Inflammatory macrophage treated with lipopolysaccharide for 4 hours (primary cell): ENCODE measurements around the gene EIF3B.
"Not testable (repeated sequence)": the region's sequence is repeated elsewhere in the genome, so short reads cannot be mapped to it uniquely, and the experiment has no call there.

Experiments
- DNase-seq: peaks from one replicate; pipeline ENCODE4 v3.0.0-alpha.2; 2020

EIF3B gene

DNA sequence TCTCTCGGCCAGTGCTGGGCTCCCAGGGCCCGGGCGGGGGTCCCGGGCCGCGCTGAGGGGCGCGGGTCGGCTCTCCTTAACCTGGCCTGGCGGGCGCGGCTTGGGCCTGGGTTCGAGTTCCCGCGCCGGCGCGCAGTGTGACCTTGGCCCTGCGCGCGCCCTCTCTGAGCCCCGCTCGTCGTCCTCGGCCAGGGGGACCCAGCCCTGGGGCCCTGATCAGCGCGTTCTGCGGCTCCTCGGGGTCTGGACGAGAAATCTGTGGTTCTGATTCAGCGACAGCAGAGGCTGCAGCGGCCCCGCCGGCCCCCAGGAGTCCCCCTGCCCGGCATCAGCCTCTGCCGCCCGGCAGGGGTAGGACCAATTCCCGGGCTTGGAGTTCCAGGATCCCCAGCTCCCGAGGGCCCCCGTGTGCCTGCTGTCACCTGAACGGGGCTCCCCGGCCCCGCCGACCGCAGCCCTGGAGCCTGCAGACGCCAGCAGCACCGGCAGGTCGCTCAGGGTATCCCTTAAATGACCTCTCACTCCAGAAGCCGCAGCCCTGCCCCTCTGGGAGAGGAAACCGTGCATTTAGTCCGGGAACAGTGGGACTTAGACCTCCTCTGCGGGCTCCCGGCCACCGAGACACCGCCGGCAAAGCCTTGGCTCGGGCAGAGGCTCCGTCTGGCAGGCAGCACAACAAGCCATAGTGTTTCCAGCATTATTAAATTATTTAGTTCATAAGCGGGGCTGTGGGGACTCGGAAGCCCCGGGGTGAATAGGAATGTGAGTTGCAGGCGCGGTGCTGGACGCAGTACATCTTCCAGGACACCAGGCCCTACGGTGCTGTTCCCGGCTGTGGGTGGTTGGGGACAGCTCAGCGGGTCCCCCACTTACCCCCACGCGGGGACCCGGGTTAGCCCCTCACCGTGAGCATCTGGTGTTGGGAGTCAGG, 49.4 kb downstream of the EIF3B start:
- peak; percentile 20 for DNase-seq

DNA sequence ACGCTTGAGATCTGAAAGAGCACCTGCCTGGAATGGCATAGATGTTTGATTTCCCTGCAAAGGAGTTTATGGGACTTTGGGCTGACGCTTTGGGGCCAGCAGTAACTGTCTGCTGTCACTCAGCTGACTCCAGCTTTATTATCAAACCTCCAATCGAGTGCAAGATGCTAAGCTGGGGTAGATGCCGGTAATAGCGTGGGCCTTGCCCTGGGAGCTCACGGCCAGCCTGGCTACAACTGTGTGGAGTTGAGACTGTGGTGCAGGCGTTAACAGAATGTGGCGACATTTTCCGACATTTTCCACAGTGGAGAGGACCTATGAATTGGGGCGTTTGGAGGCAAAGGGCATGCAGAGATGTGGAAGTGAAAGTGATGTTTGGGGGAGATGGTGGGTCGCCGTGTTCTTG, 50.1 kb downstream of the EIF3B start:
- DNase-seq: no peak

DNA sequence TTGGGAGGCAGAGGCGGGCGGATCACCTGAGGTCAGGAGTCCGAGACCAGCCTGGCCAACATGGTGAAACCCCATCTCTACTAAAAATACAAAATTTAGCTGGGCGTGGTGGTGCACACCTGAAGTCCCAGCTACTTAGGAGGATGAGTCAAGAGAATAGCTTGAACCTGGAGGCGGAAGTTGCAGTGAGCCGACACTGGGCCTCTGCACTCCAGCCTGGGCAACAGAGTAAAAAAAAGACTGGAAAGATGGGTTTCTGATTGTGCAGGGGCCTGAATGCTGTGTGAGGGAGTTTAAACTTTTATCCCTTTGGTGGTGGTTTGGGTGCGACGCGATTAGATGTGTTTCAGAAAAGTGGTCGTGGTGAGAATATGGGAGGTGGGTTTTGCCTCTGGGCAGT, 50.6 kb downstream of the EIF3B start:
- DNase-seq: no peak

DNA sequence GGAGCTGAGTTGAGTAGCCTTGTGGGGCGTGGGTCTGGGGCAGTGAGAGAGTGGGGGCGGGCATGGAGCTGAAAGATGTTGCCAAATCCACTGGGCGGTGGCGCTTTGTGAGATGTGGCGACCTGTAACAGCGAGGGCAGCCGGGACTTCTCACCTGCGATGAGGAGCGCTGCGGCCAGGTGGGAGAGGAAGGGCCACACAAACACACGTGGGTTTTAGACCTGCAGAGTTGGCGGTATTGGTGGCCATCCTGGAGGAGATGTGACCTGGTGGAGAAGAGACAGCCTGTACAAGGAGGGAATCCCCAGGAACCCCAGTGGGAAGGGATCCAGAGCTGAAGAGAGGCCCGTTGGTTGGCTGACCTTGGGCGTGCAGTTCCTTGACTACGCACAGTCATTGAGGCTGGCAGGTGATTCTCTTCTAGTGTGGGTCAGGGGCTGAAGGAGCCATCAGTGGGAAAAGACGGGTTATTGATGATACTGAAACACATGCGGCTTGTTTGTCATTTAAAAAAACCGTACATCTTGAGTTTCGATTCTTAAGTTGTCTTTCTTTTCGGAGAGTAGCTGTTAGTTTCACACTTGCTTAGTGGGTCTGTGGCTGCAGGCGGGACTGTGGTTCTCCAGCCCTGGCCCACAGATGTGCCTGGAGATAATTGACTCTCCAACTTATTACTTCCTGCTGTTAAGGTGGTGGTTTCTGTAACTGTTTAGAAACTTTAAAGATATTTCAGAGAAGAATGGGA, 51.1 kb downstream of the EIF3B start:
- DNase-seq: peak; percentile 43

DNA sequence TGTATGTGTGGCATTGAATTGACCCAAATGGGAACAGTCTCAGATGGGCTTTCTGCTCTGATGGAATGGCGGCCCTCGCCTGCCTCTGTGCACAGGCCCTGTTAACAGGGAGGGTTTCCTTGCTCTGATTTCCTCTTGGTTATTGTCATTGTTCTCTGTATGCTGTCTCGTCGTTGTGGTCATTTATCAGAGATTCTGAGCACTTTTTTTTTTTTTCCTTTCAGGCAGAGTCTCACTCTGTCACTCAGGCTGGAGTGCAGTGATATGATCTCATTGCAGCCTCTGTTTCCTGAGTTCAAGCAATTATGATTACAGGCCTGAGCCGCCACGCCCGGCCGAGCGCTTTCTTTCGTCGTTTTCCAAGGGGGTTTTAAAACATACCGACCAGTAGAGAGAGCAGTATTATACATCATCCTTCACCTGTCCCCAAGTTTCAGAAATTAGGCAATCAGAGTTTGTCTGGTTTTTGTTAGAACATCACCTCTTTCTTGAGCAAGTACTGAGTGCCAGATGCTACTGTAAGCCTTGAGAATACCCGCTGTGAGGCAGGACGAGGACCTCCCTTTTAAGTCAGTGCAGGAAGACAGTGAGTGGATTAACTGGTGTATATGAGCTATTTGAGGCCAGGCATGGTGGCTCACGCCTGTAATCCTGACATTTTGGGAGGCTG, 55.3 kb downstream of the EIF3B start:
- no peak for DNase-seq

DNA sequence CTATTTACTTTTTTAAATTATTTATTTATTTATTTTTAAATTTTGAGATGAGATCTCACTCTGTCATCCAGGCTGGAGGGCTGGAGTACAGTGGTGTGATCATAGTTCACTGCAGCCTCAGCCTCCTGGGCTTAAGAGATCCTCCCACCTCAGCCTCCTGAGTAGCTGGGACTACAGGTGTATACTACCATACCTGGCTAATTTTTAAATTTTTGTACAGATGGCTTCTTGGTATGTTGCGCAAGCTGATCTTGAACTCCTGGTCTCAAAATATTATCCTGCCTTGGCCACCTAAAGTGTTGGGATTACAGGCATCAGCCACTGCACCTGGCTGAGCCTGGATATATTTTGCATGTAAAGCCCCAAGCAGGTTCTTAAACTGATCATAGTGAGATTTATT, 56.4 kb downstream of the EIF3B start:
- DNase-seq: no peak

DNA sequence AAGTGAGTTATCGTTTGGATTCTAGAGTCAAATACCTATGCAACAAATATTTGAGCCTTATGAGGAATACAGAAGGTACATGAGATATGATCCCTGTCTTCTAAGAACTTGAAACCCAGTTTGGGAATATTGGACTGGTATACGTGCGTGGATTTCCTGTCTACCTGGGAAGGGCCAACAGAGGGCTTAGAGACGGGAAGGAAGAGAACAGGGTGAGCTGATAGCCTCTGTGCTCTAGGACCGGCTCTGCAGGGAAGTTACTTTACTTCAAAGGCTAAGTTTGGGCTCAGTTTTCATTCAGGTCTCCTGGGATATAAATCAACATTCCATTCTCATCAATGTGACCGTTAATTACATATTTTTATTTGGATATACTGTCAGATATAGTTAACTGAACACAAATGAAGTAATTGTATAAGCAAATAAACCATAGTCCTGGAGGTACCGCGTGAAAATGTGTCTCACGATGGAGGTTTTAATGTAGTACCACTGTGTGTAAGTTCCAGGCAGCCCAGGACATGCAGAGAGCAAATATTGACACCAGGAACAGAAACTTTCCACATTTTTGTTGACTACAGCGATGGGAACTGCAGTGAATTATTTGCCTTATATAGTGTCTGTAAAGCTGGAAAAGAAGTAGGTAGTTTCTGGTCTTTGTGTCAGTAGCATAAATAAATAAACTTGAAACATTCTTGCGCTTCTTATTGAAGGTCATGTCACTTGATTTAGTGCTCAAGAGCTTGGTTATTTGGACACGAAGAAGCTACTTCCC, 57.4 kb downstream of the EIF3B start:
- DNase-seq: no peak

DNA sequence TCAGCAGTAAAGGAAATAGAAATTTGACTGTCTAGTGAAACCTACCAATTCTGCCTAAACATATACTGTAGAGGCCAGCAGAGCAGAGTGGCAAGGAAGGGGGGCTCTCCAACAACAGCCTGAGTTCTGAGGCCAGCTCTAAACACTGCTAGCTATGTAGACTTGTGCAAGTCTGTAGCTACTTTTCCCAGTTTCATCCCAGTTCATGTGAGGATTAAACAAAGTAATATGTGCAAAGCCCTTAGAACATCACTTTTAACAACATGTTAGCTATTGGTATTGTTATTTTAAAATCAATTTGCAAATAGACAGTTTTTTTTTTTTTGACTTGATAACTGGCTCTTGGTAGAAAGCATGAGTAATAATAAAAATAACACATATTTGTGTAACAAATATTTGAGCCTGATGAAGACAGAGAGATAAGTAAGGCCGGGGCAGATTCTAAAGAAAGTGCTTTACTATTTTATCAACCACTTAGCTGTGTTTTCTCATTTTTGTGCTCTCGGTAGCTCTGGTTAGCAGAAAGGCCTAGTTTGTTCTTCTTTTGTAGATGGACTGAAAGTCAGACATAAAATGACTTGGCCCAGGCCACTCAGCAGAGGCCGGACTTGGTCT, 58.1 kb downstream of the EIF3B start:
- DNase-seq: no peak

DNA sequence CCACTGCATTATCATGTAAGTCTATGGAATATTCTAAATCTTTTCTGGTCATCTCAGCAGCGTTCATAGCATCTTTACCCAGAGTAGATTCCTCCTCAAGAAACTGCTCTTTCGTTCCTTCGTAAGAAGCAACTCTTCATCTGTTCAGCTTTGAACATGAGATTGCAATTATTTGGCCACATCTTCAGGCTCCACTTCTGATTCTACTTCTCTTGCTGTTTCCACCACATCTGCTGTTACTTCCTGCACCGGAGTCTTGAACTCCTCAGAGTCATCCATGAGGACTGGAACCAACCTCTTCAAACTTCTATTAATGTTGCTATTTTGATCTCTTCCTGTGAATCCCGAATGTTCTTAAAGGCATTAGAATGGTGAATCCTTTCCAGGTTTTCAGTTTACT, 61.4 kb downstream of the EIF3B start:
- DNase-seq: no peak

DNA sequence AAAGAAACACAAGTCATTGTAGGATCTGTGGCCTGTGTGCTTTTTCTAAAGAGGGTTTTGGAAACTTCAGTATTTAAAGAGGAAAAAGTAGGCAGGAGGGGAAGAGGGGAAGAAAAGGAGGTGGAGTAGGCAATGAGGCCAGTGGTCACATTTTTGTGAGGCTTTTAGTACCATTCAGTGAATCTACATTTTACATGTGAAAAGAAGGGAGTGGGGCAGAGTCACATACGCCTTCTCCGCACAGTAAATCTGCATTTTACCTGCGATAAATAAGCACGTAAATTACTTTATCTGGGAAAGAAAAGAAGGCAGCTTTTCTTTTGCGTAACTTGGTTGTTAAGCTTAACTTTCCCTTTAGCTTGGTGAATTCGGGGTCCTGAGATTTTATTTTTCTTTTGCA, 62.0 kb downstream of the EIF3B start:
- no peak for DNase-seq

DNA sequence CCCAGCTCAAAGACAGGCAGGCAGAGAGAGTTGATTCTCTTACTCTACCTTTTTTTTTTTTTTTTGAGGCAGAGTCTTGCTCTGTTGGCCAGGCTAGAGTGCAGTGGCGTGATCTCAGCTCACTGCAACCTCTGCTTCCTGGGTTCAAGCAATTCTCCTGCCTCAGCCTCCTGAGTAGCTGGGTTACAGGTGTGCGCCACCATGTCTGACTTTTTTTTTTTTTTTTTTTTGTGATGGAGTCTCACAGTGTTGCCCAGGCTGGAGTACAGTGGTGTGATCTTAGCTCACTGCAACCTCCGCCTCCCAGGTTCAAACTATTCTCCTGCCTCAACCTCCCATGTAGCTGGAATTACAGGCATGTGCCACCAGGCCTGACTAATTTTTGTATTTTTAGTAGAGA, 62.6 kb downstream of the EIF3B start:
- not testable (repeated sequence) for DNase-seq

DNA sequence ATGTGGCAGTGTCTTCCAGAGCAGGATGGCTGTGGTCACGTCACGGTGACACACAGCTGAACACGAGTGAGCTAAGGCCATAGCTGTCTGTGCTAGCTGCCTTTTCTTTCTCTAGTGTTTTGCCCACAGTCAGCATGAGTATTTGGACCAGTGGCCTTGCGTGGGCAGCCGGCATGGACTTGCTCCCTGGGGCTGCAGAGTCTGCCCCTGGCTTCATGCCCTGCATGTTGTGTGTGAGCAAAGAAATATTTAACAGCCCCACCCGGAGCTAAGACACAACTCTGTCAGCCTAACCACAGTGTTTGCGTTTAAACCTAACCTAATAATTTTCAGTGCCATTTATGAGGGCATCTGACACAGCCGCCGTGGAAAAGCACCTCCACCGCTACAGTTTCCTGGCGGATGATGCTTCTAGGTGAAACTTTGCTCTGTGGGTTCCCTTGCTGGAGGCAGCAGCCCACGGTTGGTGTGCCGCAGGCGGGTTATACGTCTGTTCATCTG, 63.4 kb downstream of the EIF3B start:
- DNase-seq: no peak

DNA sequence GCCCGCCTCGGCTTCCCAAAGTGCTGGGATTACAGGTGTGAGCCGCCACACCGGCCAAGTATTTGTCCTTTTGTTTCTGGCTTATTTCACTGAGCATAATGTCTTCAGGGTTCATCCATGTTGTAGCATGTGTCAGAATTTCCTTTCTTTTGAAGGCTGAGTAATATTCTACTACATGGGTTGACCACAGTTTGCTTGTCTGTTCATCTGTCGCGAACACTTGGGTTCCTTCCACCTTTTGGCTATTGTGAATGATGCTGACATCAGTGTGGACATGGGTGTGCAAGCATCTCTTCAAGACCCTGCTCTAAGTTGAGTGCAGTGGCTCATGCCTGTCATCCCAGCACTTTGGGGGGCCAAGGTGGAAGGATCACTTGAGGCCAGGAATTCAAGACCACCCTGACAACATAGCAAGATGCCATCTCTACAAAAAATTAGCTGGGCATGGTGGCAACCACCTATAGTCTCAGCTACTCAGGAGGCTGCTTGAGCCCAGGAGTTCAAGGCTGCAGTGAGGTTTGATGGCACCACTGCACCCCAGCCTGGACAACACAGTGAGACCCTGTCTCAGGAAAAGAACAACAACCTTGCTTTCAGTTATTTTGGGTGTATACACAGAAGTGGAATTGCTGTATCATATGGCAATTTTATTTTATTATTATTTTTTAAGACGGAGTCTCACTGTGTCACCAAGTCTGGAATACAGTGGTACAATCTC, 65.7 kb downstream of the EIF3B start:
- no peak for DNase-seq

DNA sequence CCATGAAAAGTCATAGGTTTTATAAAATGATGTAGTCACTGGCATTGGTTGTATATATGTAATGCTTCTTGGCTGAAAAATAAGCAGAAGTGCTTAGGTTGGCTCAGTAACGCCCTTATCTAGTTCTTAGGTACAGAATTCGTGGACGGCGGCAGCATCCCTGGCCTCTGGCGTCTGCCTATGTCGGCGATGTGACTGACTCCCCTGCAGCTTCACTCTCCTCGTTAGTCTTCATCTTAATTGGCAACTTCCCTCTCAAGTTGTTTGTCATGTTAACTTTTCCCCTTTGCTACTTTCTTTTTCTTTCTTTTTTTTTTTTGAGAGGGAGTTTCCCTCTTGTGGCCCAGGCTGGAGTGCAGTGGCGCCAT, 67.3 kb downstream of the EIF3B start:
- no peak for DNase-seq

DNA sequence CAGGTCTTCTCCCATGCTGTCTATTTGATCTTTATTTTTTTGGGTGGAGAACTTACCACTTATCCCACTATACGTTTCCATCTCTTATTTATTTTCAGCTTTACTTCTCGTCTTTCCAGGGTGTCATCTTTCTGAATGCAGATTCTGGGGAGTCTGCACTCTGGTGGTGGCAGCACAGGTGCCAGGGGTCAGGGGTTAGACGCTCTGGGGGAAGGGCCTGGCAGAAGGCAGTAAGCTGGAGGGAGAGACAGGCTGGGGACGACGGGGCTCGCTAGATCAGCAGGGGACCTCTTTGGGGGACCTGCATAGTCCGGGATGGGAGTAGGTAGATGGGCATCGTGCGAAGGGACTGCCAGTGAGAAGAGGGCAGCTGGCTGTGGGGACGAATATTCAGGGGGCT, 71.1 kb downstream of the EIF3B start:
- no peak for DNase-seq
